Measurements from ENCODE around the gene WNT16.
"Not testable (repeated sequence)": the region's sequence is repeated elsewhere in the genome, so short reads cannot be mapped to it uniquely, and the experiment has no call there.

WNT16 gene

DNA sequence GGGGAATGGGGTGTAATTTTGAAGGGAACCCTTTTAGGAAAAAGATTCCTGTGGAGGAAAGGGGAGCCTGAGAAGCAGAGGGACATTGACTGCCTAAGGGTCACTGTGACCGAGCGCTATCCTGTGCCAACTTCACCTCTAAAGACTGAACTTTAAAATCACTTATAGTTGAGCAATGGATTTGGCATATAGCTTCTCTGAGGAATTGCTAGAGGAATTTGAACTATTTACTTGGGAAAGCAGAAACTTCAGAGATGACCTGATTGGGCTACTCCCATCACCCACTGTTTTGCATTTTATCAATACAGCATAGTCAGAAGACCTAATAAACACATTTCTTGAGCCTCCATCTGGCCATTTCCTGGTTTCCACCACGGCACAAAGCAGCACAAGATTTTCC lies 23.7 kb upstream of the WNT16 start:
- DNase-seq (ENCODE audit: low read depth in 1 of 2, low spot score in 1 of 2): no peak

- DNase-seq (ENCODE audit: low read depth in 1 of 2, low spot score in 1 of 2): no peak
These were observed 22.2 kb upstream of the WNT16 start for GRCh38 chr7:121306565-121306964.

GRCh38 chr7:121307021-121307574 lies 21.7 kb upstream of the WNT16 start:
- no peak for DNase-seq (ENCODE audit: low read depth in 1 of 2, low spot score in 1 of 2)

GRCh38 chr7:121313220-121313792 lies 15.5 kb upstream of the WNT16 start:
- DNase-seq (ENCODE audit: low read depth in 1 of 2, low spot score in 1 of 2): no peak

DNA sequence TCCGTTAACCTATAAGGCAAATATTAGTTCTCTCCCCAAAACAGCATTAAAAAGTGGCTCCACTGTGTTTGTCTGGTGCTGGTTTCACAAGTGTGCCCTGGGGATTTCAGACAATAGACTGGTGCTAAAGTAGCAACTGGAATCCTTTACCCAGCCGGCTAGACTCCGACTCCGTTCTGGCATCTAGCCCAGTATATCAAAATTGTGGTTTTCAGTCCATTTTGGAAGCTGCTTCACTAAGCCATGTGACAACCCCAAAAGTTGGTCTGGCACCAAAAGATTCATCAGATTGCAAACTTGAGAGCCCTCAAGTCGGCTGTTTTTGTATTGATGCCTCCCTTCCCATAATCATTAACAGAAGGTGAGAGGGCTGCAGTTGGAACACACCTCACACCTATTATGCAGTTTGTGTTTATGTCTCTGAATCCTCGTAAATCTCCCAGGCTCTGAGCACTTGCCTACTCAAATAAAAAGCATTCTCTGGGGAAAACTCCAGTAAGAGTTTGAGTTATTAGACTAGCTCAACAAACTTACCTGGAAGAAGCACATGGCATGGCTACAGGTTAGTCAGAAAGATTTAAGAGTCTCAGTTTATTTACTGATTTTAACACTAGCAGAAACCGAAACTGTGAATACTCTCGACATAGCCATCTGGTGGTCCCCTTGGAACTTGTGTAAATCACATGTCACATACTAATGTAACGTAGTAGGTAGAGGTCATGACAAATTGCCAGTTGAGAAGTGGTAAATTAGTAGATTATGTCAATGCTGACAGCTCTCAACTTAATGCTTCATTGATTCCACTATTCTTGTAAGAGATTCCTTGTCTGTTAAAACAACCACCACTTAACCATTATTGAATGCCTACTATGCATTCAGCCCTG lies 14.8 kb upstream of the WNT16 start:
- DNase-seq (ENCODE audit: low read depth in 1 of 2, low spot score in 1 of 2): no peak

GRCh38 chr7:121315170-121315569 lies 13.6 kb upstream of the WNT16 start:
- DNase-seq (ENCODE audit: low read depth in 1 of 2, low spot score in 1 of 2): not testable (repeated sequence)

- no peak for DNase-seq (ENCODE audit: low read depth in 1 of 2, low spot score in 1 of 2)
These were observed 6.3 kb upstream of the WNT16 start for GRCh38 chr7:121322460-121322859.

- no peak for DNase-seq (ENCODE audit: low read depth in 1 of 2, low spot score in 1 of 2)
These were observed 5.1 kb upstream of the WNT16 start for GRCh38 chr7:121323515-121324302.

- no peak for DNase-seq (ENCODE audit: low read depth in 1 of 2, low spot score in 1 of 2)
These were observed 1.1 kb upstream of the WNT16 start for GRCh38 chr7:121327671-121328070.

DNA sequence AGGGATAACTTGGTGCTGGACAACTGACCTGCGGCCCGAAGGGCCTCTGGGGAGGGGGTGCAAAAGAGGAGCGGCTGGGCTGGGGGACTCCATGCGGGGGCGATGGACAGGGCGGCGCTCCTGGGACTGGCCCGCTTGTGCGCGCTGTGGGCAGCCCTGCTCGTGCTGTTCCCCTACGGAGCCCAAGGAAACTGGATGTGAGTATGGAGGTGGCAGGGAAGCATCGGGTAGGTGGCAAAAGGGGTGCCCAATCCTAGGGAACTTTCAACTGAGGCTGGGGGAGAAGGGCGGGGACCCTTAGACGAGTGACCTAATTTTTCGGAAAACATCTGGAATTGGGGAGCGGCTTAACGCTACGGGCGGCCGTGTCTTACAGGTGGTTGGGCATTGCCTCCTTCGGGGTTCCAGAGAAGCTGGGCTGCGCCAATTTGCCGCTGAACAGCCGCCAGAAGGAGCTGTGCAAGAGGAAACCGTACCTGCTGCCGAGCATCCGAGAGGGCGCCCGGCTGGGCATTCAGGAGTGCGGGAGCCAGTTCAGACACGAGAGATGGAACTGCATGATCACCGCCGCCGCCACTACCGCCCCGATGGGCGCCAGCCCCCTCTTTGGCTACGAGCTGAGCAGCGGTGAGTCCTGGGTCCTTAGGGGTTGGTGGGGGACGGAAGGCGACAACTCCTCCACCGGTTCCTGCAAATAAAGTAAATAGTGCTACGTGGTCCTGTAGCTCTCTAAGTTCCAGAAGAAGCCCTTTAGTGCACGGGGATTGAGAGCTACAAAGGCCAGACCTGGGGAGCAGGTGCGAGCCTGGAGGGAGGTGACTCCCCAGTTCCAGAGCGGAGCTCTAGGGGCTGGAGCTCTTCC lies 622 bp downstream of the WNT16 start:
- no peak for DNase-seq (ENCODE audit: low read depth in 1 of 2, low spot score in 1 of 2)

DNA sequence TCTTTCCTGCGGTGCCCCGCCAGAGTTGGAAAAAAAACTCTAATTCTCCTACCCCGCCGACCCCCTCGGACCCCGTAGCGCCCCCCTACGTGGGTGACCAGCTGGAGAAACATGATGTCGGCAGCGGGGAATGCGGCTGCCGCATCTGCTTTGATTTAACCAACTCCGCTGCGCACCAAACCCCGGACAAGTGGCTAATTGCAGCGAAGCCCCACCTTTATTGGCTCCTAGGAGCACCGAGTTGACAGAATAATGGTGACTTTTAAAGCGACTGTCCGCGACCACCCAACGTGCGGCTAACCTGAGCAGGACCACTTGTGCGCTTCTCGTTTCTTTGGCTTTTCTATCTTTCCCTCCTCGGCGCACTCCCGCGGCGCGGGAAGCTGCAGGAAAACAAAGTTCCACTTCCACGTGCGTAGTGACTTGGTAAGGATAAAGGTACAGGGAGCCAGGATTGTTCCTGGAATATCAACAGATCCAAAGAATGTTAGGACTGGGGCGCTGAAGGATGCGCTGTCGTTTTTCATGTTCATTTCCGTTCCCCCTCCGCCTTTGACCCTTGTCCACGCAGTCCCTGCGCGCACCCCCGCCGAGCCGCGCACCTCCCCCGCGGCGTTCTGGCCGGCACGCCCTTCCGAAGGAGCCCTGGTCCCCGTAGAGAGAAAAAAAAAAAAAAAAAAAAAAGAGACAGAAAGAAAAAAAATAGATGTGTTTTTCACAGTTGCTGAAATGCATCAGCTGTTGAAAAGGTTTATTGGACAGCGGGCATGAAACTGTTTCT lies 1.4 kb downstream of the WNT16 start:
- no peak for DNase-seq (ENCODE audit: low read depth in 1 of 2, low spot score in 1 of 2)

- DNase-seq (ENCODE audit: low read depth in 1 of 2, low spot score in 1 of 2): no peak
These were observed 2.2 kb downstream of the WNT16 start for GRCh38 chr7:121331048-121331447.

DNA sequence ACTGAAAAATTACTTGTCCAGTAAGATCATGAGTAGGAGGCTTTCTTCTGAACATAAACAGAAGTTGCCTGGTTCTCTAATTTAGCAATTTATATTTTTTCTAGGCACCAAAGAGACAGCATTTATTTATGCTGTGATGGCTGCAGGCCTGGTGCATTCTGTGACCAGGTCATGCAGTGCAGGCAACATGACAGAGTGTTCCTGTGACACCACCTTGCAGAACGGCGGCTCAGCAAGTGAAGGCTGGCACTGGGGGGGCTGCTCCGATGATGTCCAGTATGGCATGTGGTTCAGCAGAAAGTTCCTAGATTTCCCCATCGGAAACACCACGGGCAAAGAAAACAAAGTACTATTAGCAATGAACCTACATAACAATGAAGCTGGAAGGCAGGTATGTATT lies 2.8 kb downstream of the WNT16 start:
- no peak for DNase-seq (ENCODE audit: low read depth in 1 of 2, low spot score in 1 of 2)

GRCh38 chr7:121334376-121334775 lies 5.6 kb downstream of the WNT16 start:
- DNase-seq (ENCODE audit: low read depth in 1 of 2, low spot score in 1 of 2): no peak

- DNase-seq (ENCODE audit: low read depth in 1 of 2, low spot score in 1 of 2): no peak
These were observed 6.3 kb downstream of the WNT16 start for GRCh38 chr7:121334875-121335648.

DNA sequence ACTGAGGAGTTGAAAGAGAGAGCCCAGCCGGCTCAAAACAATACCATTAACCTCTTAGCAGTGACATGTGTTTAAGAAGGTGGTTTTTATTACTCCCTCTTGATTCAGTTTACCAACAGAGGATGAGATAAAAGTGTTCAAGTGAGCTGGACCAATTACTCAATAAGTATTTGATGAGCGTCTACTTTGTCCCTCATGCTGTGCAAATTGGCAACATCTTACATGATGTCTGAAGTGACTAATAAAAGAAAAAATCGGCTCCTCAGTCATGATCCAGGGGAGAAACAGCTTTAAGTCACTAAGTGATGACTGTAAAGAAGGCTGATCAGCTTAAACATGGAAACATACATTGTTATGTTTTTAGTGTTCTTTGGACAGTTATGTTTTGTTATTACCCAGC lies 7.8 kb downstream of the WNT16 start:
- no peak for DNase-seq (ENCODE audit: low read depth in 1 of 2, low spot score in 1 of 2)

DNA sequence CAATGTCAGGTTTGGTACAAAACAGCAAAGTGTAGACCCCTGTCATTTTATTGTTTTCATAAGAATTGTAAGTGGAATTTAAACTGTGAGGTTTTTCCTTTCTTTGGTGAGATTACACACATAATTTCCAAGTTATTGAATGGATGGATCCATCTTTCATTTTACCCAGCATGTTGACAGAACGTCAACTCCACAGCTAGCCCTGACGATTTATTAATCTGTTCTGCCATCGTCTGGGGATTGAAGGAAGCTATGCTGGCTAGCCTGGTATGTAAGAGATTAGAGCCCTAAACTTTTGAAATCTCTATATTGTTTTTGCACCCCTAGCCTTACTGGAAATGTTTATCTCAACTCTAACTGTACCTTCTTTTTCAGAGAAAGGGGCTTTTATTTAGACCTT lies 8.6 kb downstream of the WNT16 start:
- DNase-seq (ENCODE audit: low read depth in 1 of 2, low spot score in 1 of 2): no peak

DNA sequence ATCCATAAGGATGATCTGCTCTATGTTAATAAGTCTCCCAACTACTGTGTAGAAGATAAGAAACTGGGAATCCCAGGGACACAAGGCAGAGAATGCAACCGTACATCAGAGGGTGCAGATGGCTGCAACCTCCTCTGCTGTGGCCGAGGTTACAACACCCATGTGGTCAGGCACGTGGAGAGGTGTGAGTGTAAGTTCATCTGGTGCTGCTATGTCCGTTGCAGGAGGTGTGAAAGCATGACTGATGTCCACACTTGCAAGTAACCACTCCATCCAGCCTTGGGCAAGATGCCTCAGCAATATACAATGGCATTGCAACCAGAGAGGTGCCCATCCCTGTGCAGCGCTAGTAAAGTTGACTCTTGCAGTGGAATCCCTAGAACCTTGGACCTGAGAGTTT lies 10.3 kb downstream of the WNT16 start:
- DNase-seq (ENCODE audit: low read depth in 1 of 2, low spot score in 1 of 2): no peak

GRCh38 chr7:121341933-121342332 lies 13.1 kb downstream of the WNT16 start:
- DNase-seq (ENCODE audit: low read depth in 1 of 2, low spot score in 1 of 2): no peak
